Jurkat, Clone E6-1 (cell line): ENCODE data around the gene IPCEF1.
A peak's percentile ranks its signal among the peaks of the same experiment; 100 is the strongest.

ENCODE experiments used
- DNase-seq: peaks from one replicate; pipeline ENCODE4 v3.0.0-alpha.2; 2011; ENCODE audit warnings: low read depth, low spot score
- H3K4me3 ChIP-seq: 2 replicates; pipeline ENCODE4 v1.5.1; 2011; ENCODE audit warnings: mild to moderate bottlenecking, low read length, control low read depth, moderate library complexity

The IPCEF1 gene

DNA sequence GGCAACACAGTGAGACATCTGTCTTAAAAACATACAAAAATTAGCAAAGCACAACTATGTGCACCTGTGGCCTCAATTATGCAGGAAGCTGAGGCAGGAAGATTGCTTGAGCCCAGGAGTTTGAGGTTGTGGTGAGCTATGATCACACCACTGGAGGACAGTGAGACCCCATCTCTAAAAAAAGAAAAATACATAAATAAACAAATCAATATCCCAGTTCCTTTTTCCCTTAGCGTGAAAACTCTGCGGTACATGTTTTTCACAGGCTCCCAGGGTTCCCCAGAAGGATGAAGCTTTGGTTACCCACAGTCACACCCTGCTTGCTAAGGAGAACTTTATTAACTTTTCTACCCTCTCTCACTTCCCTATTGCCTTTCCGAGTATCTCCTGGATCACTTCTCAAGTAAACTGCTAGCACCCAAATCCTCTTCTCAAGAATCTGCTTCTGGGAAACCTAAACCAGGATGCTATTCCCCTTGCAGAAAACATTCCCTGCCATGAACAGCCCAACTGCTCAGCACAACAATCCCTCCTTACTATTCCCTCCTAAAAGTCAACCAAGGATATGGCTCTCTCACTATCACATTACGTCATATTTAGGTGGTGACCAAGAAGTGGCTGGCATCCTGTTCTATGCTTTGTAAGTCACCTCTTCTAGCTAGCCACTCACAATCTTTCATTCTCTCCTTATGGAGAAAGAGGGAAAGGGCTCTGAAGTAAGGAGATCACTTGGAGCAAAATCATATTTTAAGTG, 122.4 kb downstream of the IPCEF1 start:
- no peak overlapping the region for H3K4me3 ChIP-seq
- no peak for DNase-seq

DNA sequence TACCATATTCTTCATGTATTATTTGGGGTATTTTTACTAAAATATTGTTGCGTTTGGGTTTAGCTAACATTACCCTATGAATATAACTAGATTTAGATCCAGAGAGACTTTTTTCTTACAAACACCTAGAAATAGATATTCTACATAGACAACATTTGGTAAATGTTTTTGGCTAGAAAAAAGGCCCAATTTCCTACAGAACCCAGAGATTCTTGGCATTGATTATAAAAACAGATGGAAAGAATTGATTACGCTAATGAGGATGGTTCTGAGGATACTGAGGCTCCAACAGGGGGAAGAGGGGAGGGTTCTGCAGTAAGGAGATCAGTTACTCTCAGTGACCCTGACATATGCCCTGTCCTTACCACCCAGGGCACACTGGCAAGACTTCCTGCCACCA, 123.2 kb downstream of the IPCEF1 start:
- no peak for DNase-seq
- H3K4me3 ChIP-seq, result no peak overlapping the region

DNA sequence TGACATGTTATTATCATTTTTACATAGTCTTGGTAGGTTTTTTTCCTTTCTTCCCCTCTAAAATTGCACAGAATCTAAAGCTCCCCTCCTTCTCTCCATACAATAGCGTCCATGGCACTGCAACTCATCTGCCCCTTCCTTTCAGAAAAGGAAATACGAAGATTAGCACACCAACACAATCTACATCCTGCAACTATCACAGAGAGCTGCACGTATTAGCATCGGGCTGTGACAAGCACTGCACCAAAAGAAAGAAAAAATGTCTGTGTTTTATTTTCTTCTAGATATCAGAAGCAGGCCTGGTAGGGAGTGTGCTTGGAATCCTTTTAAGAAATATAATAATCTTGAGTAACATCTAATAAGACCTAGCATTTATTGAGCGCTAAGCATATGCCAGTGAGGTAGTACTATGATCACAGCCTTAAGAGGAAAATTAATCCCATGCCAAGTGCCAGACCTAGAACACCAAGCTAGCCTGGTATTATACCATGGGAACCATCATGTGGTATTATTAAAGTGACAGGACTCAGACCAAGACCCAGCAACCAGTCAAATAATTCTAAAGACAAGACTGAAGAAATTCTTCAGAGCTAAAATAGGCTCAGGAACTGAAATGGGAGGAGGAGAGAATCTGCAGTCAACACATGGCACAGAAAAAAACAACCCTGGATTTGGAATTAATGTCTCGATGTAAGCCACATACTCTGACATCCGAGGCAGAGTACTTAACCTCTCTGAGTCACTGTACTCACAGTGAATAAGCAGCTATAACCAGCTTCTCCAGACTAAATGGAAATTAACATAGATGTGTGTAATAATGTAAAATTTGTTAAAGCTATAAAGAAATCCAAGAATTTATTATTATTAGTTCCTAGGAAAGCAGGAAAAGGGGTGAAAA, 124.3 kb downstream of the IPCEF1 start:
- H3K4me3 ChIP-seq, result no peak overlapping the region
- DNase-seq, result no peak

DNA sequence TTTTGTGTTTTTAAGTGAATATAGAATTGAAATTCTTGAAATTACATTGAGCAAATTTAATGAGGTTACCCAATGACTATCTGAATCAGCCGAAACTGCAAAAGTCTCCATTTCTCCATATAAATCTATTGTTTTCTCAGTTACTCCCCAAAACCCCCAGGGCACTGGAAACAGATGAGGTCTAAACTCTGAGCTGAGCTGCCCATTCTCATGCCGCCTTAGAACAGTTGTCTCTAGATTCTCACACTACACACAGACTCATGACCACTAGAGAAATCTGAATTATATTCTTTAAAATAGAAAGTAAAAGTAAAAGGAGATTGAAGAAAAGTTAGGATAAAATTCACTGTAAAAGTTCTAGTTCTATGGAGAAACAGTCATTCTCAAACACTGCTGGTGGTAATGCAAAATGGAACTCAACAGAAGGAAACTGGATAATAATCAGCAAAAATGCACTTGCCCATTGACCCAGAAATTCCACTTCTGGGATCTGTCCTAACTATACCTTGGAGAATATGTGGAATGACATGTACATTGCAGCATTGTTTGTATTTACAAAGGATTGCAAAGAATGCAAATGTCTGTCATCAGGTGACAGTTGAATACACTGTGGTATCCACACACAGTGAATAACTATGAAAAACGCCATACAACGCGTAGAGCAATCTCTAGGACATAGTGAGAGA, 125.5 kb downstream of the IPCEF1 start:
- H3K4me3 ChIP-seq, result no peak overlapping the region

DNA sequence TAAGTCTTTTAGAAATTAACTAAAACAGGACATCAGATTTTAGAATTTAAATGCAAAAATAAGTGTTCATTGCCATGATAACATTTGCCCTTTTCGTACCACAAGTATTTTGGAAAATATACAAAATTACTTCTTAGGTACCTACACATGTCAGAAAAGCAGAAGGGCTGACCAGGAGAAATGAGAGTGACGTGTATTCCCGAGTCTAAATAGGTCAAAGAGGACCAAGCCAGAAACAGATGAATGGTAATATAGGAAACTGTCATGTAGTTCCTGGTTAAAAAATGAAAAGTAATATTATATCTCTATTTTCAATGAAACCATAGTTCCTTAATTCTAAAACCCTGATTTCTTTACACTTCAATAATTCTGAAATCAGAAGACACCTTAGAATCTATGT, 126.2 kb downstream of the IPCEF1 start:
- H3K4me3 ChIP-seq, result no peak overlapping the region
- DNase-seq, result no peak

More for the DNA sequence above, 125.5 kb downstream of the IPCEF1 start:
- no peak for DNase-seq

DNA sequence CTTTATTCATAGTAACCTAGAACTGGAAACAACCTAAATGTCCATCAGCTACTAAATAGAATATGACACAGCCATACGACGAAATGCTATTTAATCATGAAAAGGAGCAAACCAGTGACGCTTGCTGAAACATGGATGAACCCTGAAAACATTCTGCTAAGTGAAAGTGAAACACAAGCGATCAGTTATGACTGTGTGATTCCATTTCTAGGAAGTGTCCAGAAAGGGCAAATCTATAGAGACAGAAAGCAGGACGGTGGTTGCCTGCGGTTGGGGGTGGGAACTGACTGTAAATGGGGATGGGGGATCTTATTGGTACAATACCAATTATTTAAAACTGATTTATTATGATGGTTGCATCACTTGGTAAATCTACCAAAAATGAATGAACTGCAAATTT, 126.8 kb downstream of the IPCEF1 start:
- DNase-seq, result no peak
- H3K4me3 ChIP-seq, result no peak overlapping the region

DNA sequence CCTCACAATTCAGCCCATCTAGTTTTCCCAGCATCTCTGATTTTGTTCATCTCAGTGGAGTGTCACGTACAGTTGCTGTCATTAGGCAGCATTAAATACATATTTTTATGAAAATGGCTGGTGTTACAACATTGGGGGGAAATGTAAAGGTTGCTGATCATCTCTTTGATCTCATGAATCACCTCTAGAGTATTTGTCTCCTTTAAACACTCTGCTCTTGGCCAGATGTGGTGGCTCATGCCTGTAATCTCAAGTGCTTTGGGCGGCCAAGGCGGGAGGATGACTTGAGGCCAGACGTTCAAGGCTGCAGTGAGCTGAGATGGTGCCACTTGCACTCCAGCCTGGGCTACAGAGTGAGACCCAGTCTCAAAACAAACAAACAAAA, 128.1 kb downstream of the IPCEF1 start:
- H3K4me3 ChIP-seq, result no peak overlapping the region
- DNase-seq, result no peak

DNA sequence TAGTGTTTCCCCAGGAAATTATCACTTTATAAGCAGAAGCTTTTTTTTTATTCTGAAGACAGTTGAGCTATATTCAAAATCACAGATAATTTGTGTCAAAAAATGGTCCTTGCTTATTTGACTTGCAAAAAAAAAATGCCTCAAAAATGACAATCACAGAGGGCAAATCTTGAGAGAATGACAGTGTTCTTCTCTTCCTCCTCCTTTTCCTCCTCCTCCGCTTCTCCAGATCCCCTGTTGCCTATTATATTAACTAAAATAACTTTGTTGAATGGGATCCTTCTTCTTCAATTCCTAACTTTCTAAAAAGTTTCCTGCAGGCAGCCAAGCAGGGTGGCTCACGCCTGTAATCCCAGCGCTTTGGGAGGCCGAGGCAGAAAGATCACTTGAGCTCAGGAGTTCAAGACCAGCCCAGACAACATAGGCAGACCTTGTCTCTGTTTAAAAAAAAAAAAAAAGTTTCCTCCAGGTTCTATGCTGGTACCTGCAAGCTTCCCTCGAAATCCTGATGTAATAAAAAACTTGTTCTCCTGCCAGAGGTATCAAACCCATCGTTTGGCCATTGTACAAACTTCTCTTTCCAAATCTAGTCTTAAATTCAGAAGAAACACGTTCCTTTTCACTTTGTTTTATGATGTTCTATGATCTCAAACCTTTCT, 128.6 kb downstream of the IPCEF1 start:
- DNase-seq, result no peak
- H3K4me3 ChIP-seq, result no peak overlapping the region

DNA sequence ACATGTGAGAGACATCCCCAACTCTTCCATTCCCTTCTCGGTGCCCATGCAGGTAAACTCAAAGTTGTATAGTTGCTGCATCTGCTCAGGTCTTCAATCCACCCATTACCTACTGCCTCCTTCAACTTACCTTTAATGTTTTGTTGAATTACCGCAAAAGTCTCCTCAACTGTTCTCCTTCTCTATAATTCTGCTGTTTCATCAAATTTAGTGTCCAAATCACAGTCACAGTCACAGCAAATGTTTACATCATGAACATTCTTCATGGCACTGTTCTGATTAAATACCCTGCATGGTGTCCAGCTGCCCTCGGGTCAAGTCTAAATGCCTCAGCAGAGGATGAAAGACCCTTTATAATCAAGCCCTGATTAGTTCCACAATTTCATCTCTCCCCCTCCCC, 130.1 kb downstream of the IPCEF1 start:
- no peak overlapping the region for H3K4me3 ChIP-seq
- no peak for DNase-seq

DNA sequence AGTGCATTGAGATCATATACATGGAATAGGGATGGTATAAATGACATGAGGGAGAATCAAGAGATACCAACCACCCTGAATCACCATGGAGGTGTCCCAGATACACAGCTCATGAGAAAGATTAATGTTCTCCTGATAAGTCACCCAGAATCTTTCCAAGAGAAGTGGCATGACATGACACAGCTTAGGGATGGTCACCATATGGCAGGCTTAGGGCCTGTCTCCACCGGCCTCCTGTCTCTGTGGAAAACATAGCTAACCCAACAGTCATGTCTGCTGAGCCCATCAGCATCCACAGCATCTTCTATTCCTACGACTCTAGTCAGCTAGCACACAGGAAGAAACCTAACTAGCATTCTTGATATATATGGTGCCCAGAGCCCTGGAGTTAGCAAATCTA, 133.3 kb downstream of the IPCEF1 start:
- no peak overlapping the region for H3K4me3 ChIP-seq
- DNase-seq, result no peak

DNA sequence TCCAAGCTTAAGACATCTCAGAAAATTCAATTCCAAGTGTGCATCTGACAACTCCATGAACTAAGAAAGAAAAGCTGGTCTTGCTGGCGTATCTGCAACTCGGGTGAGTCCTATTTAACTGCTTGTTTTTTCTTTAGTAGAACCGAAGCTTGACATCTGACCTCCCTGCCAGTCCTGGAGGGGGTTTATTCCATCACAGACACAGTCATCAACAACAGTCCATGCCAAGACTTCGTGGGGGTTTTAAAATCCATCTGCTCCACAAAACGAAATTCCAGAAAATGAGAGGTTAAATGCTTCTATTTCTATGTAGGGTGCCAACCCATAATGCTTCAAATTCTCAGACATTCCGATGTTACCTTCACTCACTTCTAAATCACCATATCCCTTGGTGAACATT, 133.9 kb downstream of the IPCEF1 start:
- DNase-seq, result no peak

DNA sequence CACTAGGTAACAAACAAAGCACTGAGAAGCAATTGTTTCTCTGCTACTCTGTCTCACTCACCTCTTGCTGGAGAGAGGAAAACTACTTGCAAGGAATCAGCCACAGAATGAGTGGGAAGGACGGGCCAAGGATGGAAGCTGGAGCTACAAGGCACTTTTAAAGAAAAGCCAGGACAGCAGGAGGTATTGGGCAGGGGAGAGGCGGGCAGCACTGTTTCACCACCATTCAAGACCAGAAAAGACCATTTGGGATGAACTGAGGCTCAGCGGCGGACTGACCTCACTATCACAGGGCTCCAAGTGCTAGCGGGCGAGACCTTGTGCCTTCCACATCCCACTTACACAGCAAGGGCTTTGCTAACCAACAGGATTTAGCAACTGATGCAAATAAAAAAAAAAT, 137.4 kb downstream of the IPCEF1 start:
- H3K4me3 ChIP-seq, result no peak overlapping the region
- no peak for DNase-seq

More for the DNA sequence above, 133.9 kb downstream of the IPCEF1 start:
- no peak overlapping the region for H3K4me3 ChIP-seq

DNA sequence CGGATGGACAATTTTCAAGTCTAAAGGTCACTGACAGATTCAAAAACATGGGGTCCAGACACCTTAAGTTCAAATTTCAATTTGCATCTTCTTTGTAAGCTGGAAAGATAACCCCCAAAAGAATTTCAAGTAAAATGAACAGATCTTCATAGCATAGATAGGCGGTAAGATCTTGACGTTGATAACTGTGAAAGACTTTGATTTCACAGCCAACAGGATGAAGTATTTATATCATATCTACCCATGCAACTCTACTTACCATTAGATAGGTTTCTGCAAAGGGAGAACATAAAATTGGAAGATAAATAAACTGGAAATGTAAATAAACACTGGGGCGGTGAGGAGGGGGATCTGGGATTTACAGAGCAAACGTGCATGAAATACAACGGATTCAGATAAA, 137.8 kb downstream of the IPCEF1 start:
- no peak overlapping the region for H3K4me3 ChIP-seq

DNA sequence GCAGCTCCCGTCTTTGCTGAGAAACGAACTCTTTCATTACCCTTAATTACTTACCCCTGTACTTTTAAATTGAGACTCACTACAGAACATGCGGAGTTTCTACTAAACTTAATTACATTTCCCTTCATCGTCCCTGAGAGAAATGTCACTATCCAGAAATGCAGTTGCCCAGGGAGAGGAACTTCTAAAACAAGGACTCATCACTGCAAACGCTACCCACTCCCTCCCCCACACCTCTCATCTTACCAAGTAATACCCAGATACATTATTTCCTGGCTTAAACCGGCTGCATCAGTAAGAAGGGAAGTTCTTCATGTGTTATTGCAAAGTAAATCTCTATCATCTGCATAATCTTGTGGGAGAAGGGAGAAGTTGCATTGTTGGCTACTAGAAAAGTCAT, 138.3 kb downstream of the IPCEF1 start:
- no peak overlapping the region for H3K4me3 ChIP-seq
- no peak for DNase-seq

More for the DNA sequence above, 137.8 kb downstream of the IPCEF1 start:
- peak; percentile 7 for DNase-seq

DNA sequence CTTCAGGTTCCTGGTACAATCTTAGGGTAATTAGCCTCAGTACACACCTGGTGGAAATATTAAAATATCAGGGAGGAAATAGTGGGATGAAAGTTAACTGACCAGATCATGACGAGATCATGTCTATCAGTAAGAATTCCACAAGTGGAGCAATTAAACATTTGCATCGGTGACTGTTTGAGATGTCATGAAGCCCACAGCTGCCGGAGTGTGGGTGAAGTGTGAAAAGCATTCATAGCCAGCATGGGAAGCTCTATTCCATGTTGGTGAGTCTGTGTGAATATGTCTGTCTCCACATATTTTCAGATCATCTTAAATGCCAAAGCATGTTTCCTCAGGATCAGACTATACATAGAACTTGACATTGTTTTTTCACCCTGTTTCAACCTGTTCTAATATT, 142.8 kb downstream of the IPCEF1 start:
- DNase-seq, result no peak
- no peak overlapping the region for H3K4me3 ChIP-seq

DNA sequence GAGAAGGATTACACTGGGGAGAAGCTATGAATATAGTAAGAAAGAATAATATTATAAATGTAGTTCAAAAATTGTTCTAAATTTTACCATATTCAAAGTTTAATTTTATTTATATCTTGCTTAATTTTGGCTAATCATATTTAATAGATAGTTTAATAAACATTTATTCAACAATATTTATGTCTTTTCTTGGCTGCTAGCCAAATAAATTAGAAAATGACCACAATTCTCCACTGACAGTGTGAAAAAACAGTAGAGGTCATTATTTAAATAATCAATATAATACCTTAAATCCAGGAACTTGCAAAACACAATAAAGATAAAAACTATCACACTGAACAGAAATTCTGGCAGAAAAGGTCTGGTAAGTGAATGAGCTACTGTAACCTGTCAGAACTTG, 145.9 kb downstream of the IPCEF1 start:
- no peak for DNase-seq
- no peak overlapping the region for H3K4me3 ChIP-seq

DNA sequence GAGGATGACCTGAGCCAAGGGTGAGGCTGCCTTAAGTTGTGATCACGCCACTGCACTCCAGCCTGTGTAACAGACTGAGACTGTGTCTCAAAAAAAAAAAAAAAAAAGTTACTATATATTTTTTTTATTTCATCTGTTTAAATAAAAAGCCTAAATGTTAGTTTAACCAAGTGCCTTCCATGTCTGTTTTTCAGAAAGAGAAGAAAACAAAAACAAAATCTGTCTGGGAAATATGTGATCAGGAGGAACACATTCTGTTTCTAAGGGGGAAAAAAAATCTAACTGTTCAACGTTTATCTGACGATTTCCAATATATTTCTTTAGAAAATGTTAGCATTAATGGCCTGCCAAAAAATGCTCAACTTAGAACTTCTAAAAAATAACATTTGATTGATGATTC, 147.0 kb downstream of the IPCEF1 start:
- H3K4me3 ChIP-seq, result no peak overlapping the region
- DNase-seq, result no peak

DNA sequence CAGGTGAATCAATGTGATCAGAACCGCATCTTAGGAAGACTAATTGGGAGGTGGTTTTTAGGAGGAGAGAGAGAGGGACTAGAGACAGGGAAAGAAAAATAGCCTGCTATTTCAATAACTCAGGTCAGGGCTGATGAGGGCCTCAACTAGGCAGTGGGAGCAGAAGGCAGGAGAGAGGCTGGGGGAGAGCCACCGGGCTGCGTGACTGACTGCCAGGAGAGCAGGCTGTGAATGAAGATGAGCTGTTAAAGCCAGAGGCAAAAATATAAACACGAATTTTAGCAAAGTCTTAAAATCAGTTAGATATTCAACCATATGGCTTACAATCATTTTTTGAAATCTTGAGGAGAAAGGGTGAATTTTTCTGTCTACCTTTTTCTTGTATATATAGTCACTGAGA, 149.6 kb downstream of the IPCEF1 start:
- H3K4me3 ChIP-seq, result no peak overlapping the region

DNA sequence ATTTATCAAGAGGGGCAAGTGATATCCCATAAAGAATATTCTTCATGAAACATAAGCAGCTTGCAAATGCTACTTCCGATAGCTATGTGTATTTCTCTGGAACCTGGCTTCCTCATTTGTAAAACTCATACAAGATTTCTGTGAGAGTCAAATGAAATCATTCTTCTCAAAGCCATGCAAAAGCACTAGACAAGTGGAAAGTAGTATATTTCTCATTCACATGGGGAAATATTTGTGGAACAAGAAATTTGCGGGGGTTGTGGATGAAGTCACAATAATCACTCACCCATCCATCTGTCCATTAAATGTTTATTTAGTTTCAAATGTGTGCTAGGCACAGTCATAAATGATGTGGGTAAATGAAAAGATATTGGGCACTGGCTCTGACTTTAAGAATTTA, 150.5 kb downstream of the IPCEF1 start:
- DNase-seq, result no peak
- H3K4me3 ChIP-seq, result no peak overlapping the region

More for the DNA sequence above, 149.6 kb downstream of the IPCEF1 start:
- no peak for DNase-seq
